Stomach smooth muscle (tissue), 2 donors: ENCODE measurements around the gene GLB1L2.
A peak's percentile ranks its signal among the peaks of the same experiment; 100 is the strongest.
"Not testable (repeated sequence)": the region's sequence is repeated elsewhere in the genome, so short reads cannot be mapped to it uniquely, and the experiment has no call there.

Source experiments
- H3K27ac ChIP-seq: one replicate; pipeline ENCODE4 v1.7.0; 2013; ENCODE audit warnings: mild to moderate bottlenecking, low read length, inconsistent platforms
- H3K27me3 ChIP-seq, 2 donors: one replicate each; pipeline ENCODE4 v1.7.0; 2013; ENCODE audit warnings: low read length in 2 of 2; ENCODE audit not compliant: insufficient read depth in 2 of 2, control insufficient read depth in 1 of 2
- H3K36me3 ChIP-seq, 2 donors: one replicate each; pipeline ENCODE4 v1.7.0; 2013; ENCODE audit warnings: low read length in 2 of 2; ENCODE audit not compliant: control insufficient read depth in 2 of 2, insufficient read depth in 2 of 2
- H3K4me1 ChIP-seq: one replicate; pipeline ENCODE4 v1.7.0; 2013; ENCODE audit warnings: low read length; ENCODE audit not compliant: control insufficient read depth, insufficient read depth
- H3K4me3 ChIP-seq, 2 donors: one replicate each; pipeline ENCODE4 v1.7.0; 2013; ENCODE audit warnings: low read length in 2 of 2
- H3K9ac ChIP-seq, 2 donors: one replicate each; pipeline ENCODE4 v1.7.0; 2013; ENCODE audit warnings: low read length in 2 of 2, mild to moderate bottlenecking in 1 of 2
- H3K9me3 ChIP-seq, 2 donors: one replicate each; pipeline ENCODE4 v1.7.0; 2013; ENCODE audit warnings: low read length in 2 of 2; ENCODE audit not compliant: control insufficient read depth in 2 of 2
- donor health status: healthy.
- donor health status: Pancreatic carcinoma.

GLB1L2 gene, protein sequence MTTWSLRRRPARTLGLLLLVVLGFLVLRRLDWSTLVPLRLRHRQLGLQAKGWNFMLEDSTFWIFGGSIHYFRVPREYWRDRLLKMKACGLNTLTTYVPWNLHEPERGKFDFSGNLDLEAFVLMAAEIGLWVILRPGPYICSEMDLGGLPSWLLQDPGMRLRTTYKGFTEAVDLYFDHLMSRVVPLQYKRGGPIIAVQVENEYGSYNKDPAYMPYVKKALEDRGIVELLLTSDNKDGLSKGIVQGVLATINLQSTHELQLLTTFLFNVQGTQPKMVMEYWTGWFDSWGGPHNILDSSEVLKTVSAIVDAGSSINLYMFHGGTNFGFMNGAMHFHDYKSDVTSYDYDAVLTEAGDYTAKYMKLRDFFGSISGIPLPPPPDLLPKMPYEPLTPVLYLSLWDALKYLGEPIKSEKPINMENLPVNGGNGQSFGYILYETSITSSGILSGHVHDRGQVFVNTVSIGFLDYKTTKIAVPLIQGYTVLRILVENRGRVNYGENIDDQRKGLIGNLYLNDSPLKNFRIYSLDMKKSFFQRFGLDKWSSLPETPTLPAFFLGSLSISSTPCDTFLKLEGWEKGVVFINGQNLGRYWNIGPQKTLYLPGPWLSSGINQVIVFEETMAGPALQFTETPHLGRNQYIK

DNA sequence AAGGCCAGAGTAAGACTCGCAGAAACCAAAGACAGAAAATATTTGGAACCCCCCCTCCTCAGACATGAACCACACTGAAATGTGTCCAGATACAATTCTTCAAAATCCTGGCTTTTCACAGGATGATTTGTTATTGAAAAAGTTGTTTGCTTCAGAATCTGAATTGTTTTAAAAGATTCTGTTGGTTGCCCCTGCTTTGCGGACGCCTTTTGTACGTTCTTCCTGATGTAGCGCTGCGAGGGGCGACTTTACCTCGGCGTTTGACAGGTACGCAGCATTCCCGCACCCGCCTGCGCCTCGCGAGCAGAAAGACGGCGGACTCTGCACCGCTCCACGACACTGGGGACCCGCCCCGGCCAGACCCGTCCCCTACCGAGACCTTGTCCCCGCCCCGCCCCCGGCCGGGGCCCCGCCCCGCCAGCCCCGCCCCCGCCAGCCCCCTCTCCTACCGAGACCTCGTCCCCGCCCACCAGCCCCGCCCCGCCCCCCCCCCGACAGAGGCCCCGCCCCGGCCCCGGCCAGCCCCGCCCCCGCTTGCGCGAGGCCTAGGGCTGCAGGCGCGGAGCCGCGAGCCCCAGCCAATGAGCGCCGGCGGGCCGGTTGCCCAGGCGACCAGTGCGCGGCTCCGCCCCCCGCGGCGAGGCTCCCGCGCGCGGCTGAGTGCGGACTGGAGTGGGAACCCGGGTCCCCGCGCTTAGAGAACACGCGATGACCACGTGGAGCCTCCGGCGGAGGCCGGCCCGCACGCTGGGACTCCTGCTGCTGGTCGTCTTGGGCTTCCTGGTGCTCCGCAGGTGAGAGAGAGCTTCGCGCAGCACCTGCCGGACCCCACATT lies at the start of gene GLB1L2:
TSS of gene GLB1L2 (plus strand) at position 635 of the 835 bp plus-strand sequence. CDS start at position 709, 74 bp downstream.
- Histone ChIP-seq H3K27ac (no peak within 1 kb of the TSS), H3K4me3 (peak within 1 kb of the TSS; percentile 69 to 79), H3K9ac (peak within 1 kb of the TSS; percentile 21 to 49), H3K27me3 (no peaks in the 10 kb centered on the region), H3K36me3 (no peaks in the 10 kb centered on the region), H3K4me1 (peaks cover 13% of the 10 kb centered on the region), H3K9me3 (no peaks in the 10 kb centered on the region)

DNA sequence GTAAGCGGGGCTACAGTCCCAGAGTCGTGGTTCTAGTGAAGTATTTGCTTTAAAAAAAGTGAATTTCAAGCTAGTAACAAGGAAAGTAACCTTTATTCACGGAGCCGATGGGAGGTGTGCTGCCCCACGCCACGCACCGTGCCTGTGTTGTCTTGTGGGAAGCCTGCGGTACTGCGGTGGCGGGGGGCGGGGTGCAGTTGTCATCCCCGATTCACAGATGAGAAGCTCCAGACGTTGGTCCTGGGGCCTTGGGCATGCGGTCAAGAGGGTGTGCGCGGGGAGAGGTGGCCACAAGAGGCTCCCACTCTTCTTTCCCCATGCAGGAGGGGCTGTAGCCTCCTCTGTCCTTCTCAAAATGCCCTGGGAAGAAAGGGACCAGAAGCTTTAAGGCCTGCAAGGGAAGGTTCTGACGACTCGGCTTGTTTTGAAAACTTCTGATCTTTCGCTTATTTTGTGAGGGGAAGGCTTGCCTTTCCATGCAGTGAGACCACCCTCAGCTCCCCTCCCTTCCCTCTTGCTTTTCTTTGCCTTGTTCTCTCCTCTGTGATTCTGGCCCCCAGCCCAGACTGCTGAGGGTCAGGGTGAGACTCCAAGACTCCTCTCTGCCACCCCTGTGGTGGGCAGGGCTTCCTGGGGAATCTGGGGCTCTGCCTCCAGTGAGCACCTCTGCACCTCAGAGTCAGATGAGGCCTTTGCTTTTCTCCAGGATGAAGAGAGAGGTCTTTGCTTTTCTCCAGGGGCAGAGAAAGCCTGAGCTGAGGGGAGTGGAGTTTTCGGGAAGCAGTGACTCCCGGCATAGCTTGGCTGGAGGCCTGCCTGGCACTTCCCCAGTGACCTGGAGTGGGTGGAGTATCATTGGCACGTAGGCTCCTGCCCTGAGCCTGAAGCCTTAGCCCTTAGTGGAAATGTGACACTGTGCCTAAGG lies 49.4 kb upstream of the GLB1L2 start:
- H3K27ac ChIP-seq: no peak overlapping the region
- H3K9ac ChIP-seq: no peak overlapping the region
- H3K4me1 ChIP-seq: no peaks in the 10 kb centered on the region
- H3K27me3 ChIP-seq: peaks cover 7 to 10% of the 10 kb centered on the region in 2 donors
- H3K9me3 ChIP-seq: peaks cover 3 to 5% of the 10 kb centered on the region in 2 donors
- H3K4me3 ChIP-seq: no peak overlapping the region
- H3K36me3 ChIP-seq: no peaks in the 10 kb centered on the region

DNA sequence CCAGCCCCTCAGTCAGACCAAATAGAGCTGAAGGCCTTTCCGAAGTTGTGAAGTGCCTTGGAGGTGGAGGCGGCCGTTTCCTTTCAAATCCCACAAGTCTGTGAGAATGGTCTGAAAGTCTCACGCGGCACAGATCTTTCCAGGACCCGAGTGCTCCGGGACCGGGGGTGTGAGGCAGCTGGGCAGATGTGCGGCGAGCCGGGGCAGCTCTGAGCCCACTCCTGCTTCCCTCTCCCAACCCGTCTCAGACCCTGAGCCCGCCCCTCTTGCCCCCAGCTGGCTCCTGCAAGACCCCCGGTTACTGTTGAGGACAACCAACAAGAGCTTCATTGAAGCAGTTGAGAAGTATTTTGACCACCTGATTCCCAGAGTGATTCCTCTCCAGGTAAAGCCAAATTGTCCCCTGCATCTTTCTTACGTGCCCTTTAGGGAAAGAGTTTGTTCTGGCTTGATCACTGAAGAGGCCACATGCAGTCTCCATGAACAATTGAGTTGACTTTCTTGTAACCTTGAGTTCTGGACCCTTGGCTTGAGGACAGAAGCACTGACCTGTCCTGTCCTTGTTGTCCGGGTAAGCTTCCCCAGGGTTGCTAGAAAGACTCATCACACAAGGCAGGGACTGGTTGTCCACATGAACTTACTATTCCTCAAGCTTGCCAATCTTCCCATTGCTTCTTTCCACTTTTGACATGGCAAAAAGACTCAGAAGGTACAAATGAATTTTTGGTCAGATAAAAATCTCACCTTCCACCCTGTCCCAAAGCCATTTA lies 48.1 kb upstream of the GLB1L2 start:
- no peaks in the 10 kb centered on the region for H3K9me3 ChIP-seq
- no peak overlapping the region for H3K27ac ChIP-seq

DNA sequence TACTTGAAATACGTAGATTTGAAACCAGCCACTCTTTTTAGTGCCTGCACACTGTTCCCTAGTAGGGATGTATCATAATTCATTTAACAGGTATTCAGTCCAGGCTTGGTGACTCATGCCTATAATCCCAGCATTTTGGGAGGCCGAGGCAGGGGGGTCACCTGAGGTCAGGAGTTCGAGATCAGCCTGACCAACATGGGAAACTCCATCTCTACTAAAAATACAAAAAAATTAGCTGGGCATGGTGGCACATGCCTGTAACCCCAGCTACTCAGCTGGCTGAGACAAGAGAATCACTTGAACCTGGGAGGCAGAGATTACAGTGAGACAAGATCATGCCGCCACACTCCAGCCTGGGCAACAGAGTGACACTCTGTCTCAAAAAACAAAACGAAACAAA lies 47.4 kb upstream of the GLB1L2 start:
- not testable (repeated sequence) for H3K27ac ChIP-seq, H3K4me1 ChIP-seq, H3K9me3 ChIP-seq, H3K4me3 ChIP-seq, H3K27me3 ChIP-seq, H3K36me3 ChIP-seq, H3K9ac ChIP-seq

More for the DNA sequence above, 48.1 kb upstream of the GLB1L2 start:
- no peaks in the 10 kb centered on the region for H3K27me3 ChIP-seq
- no peaks in the 10 kb centered on the region for H3K4me1 ChIP-seq
- H3K4me3 ChIP-seq: no peak overlapping the region
- no peak overlapping the region for H3K9ac ChIP-seq
- H3K36me3 ChIP-seq: no peaks in the 10 kb centered on the region

DNA sequence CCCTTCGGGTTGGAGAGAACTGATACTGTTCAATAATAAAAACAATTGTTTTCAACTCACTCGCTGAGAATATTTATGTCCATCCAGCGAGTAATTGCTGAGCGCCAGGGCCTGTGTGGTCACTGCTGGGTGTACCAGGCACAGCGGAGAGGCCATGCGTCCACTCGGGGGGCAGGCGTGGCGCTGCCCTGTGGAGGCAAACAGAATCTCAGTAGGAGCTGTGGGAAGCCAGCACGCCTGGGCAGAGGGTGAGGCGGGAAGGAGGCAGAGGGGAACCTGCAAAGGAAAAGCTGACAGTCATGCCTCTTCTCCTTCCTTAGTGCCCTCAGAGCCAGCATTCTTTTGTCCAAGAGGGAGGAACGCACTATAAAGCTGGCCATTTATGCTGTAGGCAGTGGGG lies 44.2 kb upstream of the GLB1L2 start:
- no peaks in the 10 kb centered on the region for H3K4me1 ChIP-seq
- H3K9me3 ChIP-seq: no peaks in the 10 kb centered on the region
- no peak overlapping the region for H3K4me3 ChIP-seq
- no peaks in the 10 kb centered on the region for H3K27me3 ChIP-seq
- H3K36me3 ChIP-seq: no peaks in the 10 kb centered on the region
- H3K27ac ChIP-seq: no peak overlapping the region
- no peak overlapping the region for H3K9ac ChIP-seq

DNA sequence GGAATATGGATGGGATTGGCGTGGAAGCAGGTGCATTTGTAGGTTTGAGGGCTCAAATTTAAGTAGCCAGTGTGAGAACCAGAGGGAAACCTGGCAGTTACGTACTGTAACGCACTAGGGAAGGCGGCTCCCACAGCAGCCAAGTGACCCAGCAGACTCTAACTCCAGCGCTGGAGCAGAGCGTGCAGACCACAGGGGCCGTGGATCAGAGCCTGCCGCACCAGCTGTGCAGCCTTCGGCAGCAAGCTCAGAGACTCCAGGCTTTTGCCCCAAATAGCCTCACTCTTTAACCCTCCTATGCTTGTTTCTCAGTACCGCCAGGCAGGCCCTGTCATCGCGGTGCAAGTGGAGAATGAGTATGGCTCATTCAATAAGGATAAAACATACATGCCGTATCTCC lies 43.3 kb upstream of the GLB1L2 start:
- Histone ChIP-seq H3K9me3 (no peaks in the 10 kb centered on the region), H3K36me3 (no peaks in the 10 kb centered on the region), H3K4me3 (no peak overlapping the region), H3K9ac (no peak overlapping the region), H3K27ac (no peak overlapping the region), H3K4me1 (no peaks in the 10 kb centered on the region), H3K27me3 (no peaks in the 10 kb centered on the region)

DNA sequence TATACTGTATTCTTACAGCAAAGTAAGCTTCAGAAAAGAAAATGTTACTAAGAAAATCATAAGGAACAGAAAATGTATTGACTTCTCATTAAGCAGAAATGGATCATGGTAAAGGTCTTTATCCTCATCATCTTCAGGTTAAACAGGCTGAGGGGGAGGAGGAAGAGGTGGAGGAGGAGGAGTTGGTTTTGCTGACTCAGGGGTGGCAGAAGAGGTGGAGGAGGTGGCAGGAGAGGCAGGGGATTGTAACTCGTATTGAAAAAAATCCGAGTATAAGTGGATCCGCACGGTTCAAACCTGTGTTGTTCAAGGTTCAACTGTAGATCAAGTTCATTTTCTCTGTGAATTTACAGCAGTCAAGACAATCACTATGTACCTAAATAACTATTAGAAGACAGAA lies 42.6 kb upstream of the GLB1L2 start:
- Histone ChIP-seq H3K27me3 (no peaks in the 10 kb centered on the region), H3K9me3 (no peaks in the 10 kb centered on the region)

DNA sequence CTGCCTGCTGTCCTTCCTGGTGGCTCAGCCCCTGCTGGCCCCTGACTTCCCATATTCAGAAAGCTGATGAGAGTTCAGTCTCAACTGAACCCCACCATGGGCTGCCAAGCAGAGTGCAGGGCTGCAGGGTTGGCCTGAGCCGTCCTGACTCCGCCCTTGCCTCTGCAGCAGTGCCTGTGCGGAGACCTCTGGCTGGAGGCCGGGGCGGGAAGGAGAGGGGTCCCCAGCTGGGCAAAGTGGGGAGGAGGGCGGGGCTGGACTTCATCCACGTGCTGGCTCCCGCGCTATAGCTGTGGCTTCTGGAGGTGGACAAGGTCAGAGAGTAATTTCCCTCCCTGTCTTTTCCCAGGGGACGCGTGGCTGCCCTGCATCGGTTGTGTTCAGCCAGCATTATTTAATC lies 42.0 kb upstream of the GLB1L2 start:
- no peaks in the 10 kb centered on the region for H3K36me3 ChIP-seq
- no peaks in the 10 kb centered on the region for H3K9me3 ChIP-seq
- H3K9ac ChIP-seq: no peak overlapping the region
- H3K4me3 ChIP-seq: no peak overlapping the region
- no peaks in the 10 kb centered on the region for H3K4me1 ChIP-seq
- H3K27ac ChIP-seq: no peak overlapping the region
- H3K27me3 ChIP-seq: no peaks in the 10 kb centered on the region

More for the DNA sequence above, 42.6 kb upstream of the GLB1L2 start:
- no peaks in the 10 kb centered on the region for H3K4me1 ChIP-seq
- H3K9ac ChIP-seq: no peak overlapping the region
- H3K36me3 ChIP-seq: no peaks in the 10 kb centered on the region
- no peak overlapping the region for H3K27ac ChIP-seq
- no peak overlapping the region for H3K4me3 ChIP-seq

DNA sequence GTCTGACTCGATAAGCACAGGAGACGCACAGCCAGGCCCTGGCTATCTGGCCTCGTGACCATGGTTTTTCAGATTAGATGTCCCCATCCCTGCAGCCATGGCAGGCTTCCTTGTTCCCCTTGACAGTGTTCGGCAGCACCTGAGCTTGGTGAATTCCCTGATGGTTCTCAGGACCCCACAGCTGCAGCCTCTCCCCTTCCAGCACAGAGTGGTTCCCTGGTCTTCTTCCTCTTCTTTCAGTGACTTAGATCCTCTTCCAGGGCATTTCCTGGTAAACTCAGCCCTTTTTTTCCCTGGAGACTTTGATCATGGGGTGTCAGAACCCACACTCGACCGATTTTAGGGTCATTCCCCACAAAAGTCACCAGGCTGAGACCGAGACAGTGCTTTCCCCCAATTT lies 41.1 kb upstream of the GLB1L2 start:
- Histone ChIP-seq H3K9me3 (no peaks in the 10 kb centered on the region), H3K9ac (no peak overlapping the region), H3K27ac (no peak overlapping the region), H3K36me3 (no peaks in the 10 kb centered on the region), H3K4me3 (no peak overlapping the region), H3K27me3 (no peaks in the 10 kb centered on the region), H3K4me1 (no peaks in the 10 kb centered on the region)
